Right ventricle myocardium inferior (tissue), 1 donor: Measurements from ENCODE around the gene WDR37. TPM values are rescaled to one million over a fixed set of nuclear protein-coding genes. Genes with fewer than 3 reads are reported as not detected.

ENCODE experiments used
- total RNA-seq: library from RNA; stranded (reverse); fragmentation: NEBNext Ultra II Directional; extraction: Animal tissue kit (Norgen Biotek cat#: 25700); gene quantifications from one replicate; pipeline ENCODE4 v1.2.1, GENCODE V29; 2021
- donor health status: DM: no; HTN: yes; CAD: no; lungs with severe emphysema.

WDR37 gene
- total RNA-seq, 1 donor from 2014 or later, result 28.9 TPM

Other genes starting within 250 kb of the WDR37 start
- gene LARP4B, start 124.7 kb upstream of the WDR37 start, total RNA-seq, result 58.9 TPM
- 29.3 TPM for gene GTPBP4, start 68.0 kb upstream of the WDR37 start, total RNA-seq
- gene IDI2, start 30.5 kb upstream of the WDR37 start, total RNA-seq, result 0.30 TPM
- gene IDI1, start 7.3 kb upstream of the WDR37 start, total RNA-seq, result 14.6 TPM